PC-9 (cell line): ENCODE data around the gene THADA. TPM values are rescaled to one million over a fixed set of nuclear protein-coding genes. Genes with fewer than 3 reads are reported as not detected.

ENCODE experiments used
- BruUV-seq: library from RNA; stranded (reverse); fragments of 400-500 nt; replicated peaks from 2 replicates; lab custom pipeline; 2021; lab: Mats Ljungman, UMichigan
- CTCF ChIA-PET: fragments of 300-600 bp; sonication (Branson Sonifier 250); formaldehyde crosslinking; loops from one replicate; lab custom pipeline; 2022; ENCODE audit warnings: antibody characterized with exemption; lab: Charles Lee
- POLR2A ChIA-PET: fragments of 300-600 bp; sonication (Branson Sonifier 250); formaldehyde crosslinking; loops from one replicate; lab custom pipeline; 2022; ENCODE audit warnings: antibody characterized with exemption; ENCODE audit not compliant: unreplicated experiment; lab: Charles Lee
- DNase-seq, 2 experiments: peaks; one replicate each; pipeline versions ENCODE4 v3.0.0 to v3.0.0-alpha.2; 2015 to 2022; ENCODE audit warnings: mixed read lengths in 1 of 2
- H2AFZ ChIP-seq: fragments of 200-600 bp; sonication (generic); 2 replicates; pipeline ENCODE4 v1.8.1; 2017; ENCODE audit warnings: antibody characterized with exemption
- H3F3A ChIP-seq: fragments of 200-600 bp; sonication (generic); 2 replicates; pipeline ENCODE4 v1.8.1; 2017; ENCODE audit warnings: antibody characterized with exemption, mild to moderate bottlenecking, low read depth; ENCODE audit not compliant: insufficient read depth
- H3K27ac ChIP-seq: fragments of 200-600 bp; sonication (generic); 2 replicates; pipeline ENCODE4 v1.6.1; 2016; ENCODE audit warnings: mixed run types
- H3K27me3 ChIP-seq: fragments of 200-600 bp; sonication (generic); 2 replicates; pipeline ENCODE4 v1.6.1; 2016; ENCODE audit warnings: low read depth, mixed run types; ENCODE audit not compliant: insufficient read depth
- H3K36me3 ChIP-seq: fragments of 200-600 bp; sonication (generic); 2 replicates; pipeline ENCODE4 v1.6.1; 2016; ENCODE audit warnings: low read depth, mixed run types
- H3K4me1 ChIP-seq: fragments of 200-600 bp; sonication (generic); replicated peaks from 2 replicates; pipeline ENCODE4 v1.6.1; 2016; ENCODE audit warnings: mixed run types; ENCODE audit not compliant: insufficient read depth
- H3K4me2 ChIP-seq: fragments of 200-600 bp; sonication (generic); 2 replicates; pipeline ENCODE4 v1.6.1; 2017; ENCODE audit warnings: mixed run types
- H3K4me3 ChIP-seq: fragments of 200-600 bp; sonication (generic); 2 replicates; pipeline ENCODE4 v1.6.1; 2016; ENCODE audit warnings: mixed run types
- H3K79me2 ChIP-seq: fragments of 200-600 bp; sonication (generic); 2 replicates; pipeline ENCODE4 v1.6.1; 2017; ENCODE audit warnings: low read depth, mixed run types
- H3K9me2 ChIP-seq: fragments of 200-600 bp; sonication (generic); 2 replicates; pipeline ENCODE4 v1.8.1; 2017; ENCODE audit warnings: mild to moderate bottlenecking; ENCODE audit not compliant: insufficient read depth
- H3K9me3 ChIP-seq: fragments of 200-600 bp; sonication (generic); 2 replicates; pipeline ENCODE4 v1.8.1; 2016; ENCODE audit warnings: low read depth; ENCODE audit not compliant: insufficient read depth
- H4K20me1 ChIP-seq: fragments of 200-600 bp; sonication (generic); 2 replicates; pipeline ENCODE4 v1.8.1; 2017; ENCODE audit not compliant: insufficient read depth
- EZH2 ChIP-seq: fragments of 200-600 bp; sonication (generic); IDR thresholded peaks from 2 replicates; pipeline ENCODE4 v1.8.0; 2017; ENCODE audit warnings: antibody characterized with exemption, low read depth
- intact Hi-C: fragments of 100-400 bp; cut with micrococcal nuclease; formaldehyde crosslinking; loops from one replicate; pipeline ENCODE4 v1.10.0; 2022; ENCODE audit not compliant: unreplicated experiment
- total RNA-seq: library from RNA; stranded (reverse); gene quantifications from 2 replicates; pipeline ENCODE4 v1.2.3, GENCODE V29; 2021
- TF ChIP-seq, protein P1 (sequence below): fragments of 200-600 bp; sonication (generic); conservative IDR thresholded peaks from 2 replicates; pipeline ENCODE4 v1.6.1; 2017; ENCODE audit warnings: mixed run types, antibody characterized with exemption, mild to moderate bottlenecking, moderate library complexity

THADA gene
- total RNA-seq, 1 experiment from 2014 or later, result 28.1 TPM

GRCh38 chr2:43445781-43446180 is 150.1 kb downstream of the THADA start:
- Histone ChIP-seq H3K4me1 (peaks cover 35% of the 10 kb centered on the region), H2AFZ (no peak overlapping the region), H3K79me2 (no peaks in the 10 kb centered on the region), H3F3A (no peaks in the 10 kb centered on the region), H4K20me1 (no peaks in the 10 kb centered on the region), H3K9me3 (peaks cover 2% of the 10 kb centered on the region; the same call in 1 of the 2 replicates), H3K27ac (no peak overlapping the region), H3K4me2 (no peak overlapping the region), H3K36me3 (no peaks in the 10 kb centered on the region; the same call in 1 of the 2 replicates), H3K4me3 (no peak overlapping the region), H3K9me2 (no peaks in the 10 kb centered on the region), H3K27me3 (no peaks in the 10 kb centered on the region)
- intact Hi-C loops, result no loop called here
- CTCF ChIA-PET, result no interaction called here
- BruUV-seq, result no TSS peak
- no peak for TF ChIP-seq EZH2
- TF ChIP-seq, protein P1, sequence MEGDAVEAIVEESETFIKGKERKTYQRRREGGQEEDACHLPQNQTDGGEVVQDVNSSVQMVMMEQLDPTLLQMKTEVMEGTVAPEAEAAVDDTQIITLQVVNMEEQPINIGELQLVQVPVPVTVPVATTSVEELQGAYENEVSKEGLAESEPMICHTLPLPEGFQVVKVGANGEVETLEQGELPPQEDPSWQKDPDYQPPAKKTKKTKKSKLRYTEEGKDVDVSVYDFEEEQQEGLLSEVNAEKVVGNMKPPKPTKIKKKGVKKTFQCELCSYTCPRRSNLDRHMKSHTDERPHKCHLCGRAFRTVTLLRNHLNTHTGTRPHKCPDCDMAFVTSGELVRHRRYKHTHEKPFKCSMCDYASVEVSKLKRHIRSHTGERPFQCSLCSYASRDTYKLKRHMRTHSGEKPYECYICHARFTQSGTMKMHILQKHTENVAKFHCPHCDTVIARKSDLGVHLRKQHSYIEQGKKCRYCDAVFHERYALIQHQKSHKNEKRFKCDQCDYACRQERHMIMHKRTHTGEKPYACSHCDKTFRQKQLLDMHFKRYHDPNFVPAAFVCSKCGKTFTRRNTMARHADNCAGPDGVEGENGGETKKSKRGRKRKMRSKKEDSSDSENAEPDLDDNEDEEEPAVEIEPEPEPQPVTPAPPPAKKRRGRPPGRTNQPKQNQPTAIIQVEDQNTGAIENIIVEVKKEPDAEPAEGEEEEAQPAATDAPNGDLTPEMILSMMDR, result no peak
- DNase-seq, result no peak
- POLR2A ChIA-PET, result no interaction called here

- Histone ChIP-seq H3K9me3 (peaks cover 2% of the 10 kb centered on the region; the same call in 1 of the 2 replicates), H3K4me2 (no peak overlapping the region), H3K27me3 (no peaks in the 10 kb centered on the region), H3K4me3 (no peak overlapping the region), H3K79me2 (no peaks in the 10 kb centered on the region), H3K9me2 (no peaks in the 10 kb centered on the region), H3K36me3 (no peaks in the 10 kb centered on the region; the same call in 1 of the 2 replicates), H3K4me1 (peaks cover 35% of the 10 kb centered on the region), H3K27ac (no peak overlapping the region), H4K20me1 (no peaks in the 10 kb centered on the region), H3F3A (no peaks in the 10 kb centered on the region), H2AFZ (no peak overlapping the region)
- no peak for DNase-seq
- no TSS peak for BruUV-seq
- POLR2A ChIA-PET, result interaction anchor here (0.6 kb wide), 1 partner anchor 335 kb away, joined by 3 read pairs; no protein-coding TSS in a partner anchor
- CTCF ChIA-PET, result no interaction called here
- no peak for TF ChIP-seq EZH2
- TF ChIP-seq, protein P1, result no peak
- intact Hi-C loops, result no loop called here
Measured at GRCh38 chr2:43444989-43445645, 150.7 kb downstream of the THADA start.

- ChIA-PET CTCF (interaction anchor here (0.5 to 0.6 kb wide), 3 partner anchors 68 to 571 kb away, joined by 3 to 5 read pairs (median 4); no protein-coding TSS in a partner anchor), POLR2A (interaction anchor here (0.6 to 0.7 kb wide), 2 partner anchors 39 to 489 kb away, joined by 4 to 5 read pairs; no protein-coding TSS in a partner anchor)
- no peak overlapping the region for H3K4me3 ChIP-seq
- no TSS peak for BruUV-seq
- H4K20me1 ChIP-seq, result no peaks in the 10 kb centered on the region
- no peaks in the 10 kb centered on the region for H3K79me2 ChIP-seq
- peaks cover 2% of the 10 kb centered on the region; the same call in 1 of the 2 replicates for H3K9me3 ChIP-seq
- H3K4me2 ChIP-seq, result peak overlapping the region; percentile 1; the same call in 1 of the 2 replicates
- TF ChIP-seq, protein P1, result no peak
- TF ChIP-seq EZH2, result no peak
- no peaks in the 10 kb centered on the region for H3K9me2 ChIP-seq
- no peaks in the 10 kb centered on the region for H3K27me3 ChIP-seq
- H3F3A ChIP-seq, result peaks cover 12% of the 10 kb centered on the region; the same call in 1 of the 2 replicates
- H3K36me3 ChIP-seq, result no peaks in the 10 kb centered on the region; the same call in 1 of the 2 replicates
- intact Hi-C loops, result no loop called here
- H3K4me1 ChIP-seq, result peaks cover 42% of the 10 kb centered on the region
- H3K27ac ChIP-seq, result peak overlapping the region; percentile 17
- DNase-seq, result peak in 1 of 2 experiments; percentile 76
- no peak overlapping the region for H2AFZ ChIP-seq
Measured at GRCh38 chr2:43443282-43443681, 152.6 kb downstream of the THADA start.
